NCI-H146 treated with DMSO at 0.1 percent for 48 hours (cell line): ENCODE data around the gene F13A1.

Experiments used
- DNase-seq: peaks from one replicate; lab custom pipeline; 2025; ENCODE audit not compliant: unreplicated experiment; lab: John Stamatoyannopoulos, UW

The F13A1 gene

GRCh38 chr6:6244624-6245023 lies 75.8 kb downstream of the F13A1 start:
- no peak for DNase-seq

GRCh38 chr6:6243846-6244245 lies 76.6 kb downstream of the F13A1 start:
- DNase-seq: no peak

- no peak for DNase-seq
Measured at GRCh38 chr6:6239598-6240581, 80.6 kb downstream of the F13A1 start.

GRCh38 chr6:6236730-6237469 lies 83.6 kb downstream of the F13A1 start:
- DNase-seq: no peak

- no peak for DNase-seq
Measured at GRCh38 chr6:6235786-6236185, 84.7 kb downstream of the F13A1 start.

GRCh38 chr6:6234963-6235362 lies 85.5 kb downstream of the F13A1 start:
- no peak for DNase-seq

GRCh38 chr6:6230286-6230685 lies 90.2 kb downstream of the F13A1 start:
- DNase-seq: no peak

- no peak for DNase-seq
Measured at GRCh38 chr6:6227896-6228295, 92.6 kb downstream of the F13A1 start.

GRCh38 chr6:6225885-6226529 lies 94.5 kb downstream of the F13A1 start:
- no peak for DNase-seq

- DNase-seq: no peak
Measured at GRCh38 chr6:6224933-6225486, 95.5 kb downstream of the F13A1 start.

GRCh38 chr6:6221787-6222535 lies 98.5 kb downstream of the F13A1 start:
- DNase-seq: no peak

- DNase-seq: no peak
Measured at GRCh38 chr6:6220718-6221117, 99.7 kb downstream of the F13A1 start.

- no peak for DNase-seq
Measured at GRCh38 chr6:6219716-6220115, 100.7 kb downstream of the F13A1 start.

GRCh38 chr6:6218759-6219085 lies 101.7 kb downstream of the F13A1 start:
- no peak for DNase-seq

- DNase-seq: no peak
Measured at GRCh38 chr6:6217855-6218758, 102.4 kb downstream of the F13A1 start.

- no peak for DNase-seq
Measured at GRCh38 chr6:6210994-6211393, 109.5 kb downstream of the F13A1 start.

- no peak for DNase-seq
Measured at GRCh38 chr6:6202886-6203285, 117.6 kb downstream of the F13A1 start.

GRCh38 chr6:6201200-6201599 lies 119.3 kb downstream of the F13A1 start:
- no peak for DNase-seq

- no peak for DNase-seq
Measured at GRCh38 chr6:6199678-6200077, 120.8 kb downstream of the F13A1 start.

GRCh38 chr6:6196762-6197161 lies 123.7 kb downstream of the F13A1 start:
- DNase-seq: no peak
